ENCODE data around the gene SNTG2.

DNA sequence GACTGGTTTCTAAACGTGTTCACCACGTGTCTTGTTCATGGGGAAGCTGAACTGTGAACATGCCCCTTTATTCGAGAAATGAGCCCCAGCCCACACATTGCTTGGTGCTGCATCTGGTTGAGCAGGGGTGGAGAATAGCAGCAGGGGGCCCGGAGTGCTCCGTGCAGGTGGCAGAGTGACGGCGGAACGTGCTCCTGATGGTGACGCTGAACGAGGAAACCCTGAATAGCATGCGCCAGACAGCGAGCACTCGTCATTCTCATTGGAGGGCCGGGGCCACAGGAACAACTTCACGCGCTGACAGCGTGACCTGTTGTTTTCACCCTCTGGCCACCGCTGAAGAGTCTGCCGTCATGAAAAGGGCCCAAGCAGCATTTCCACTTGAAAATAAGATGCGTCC is 336.8 kb downstream of the SNTG2 start:
- TF ChIP-seq, protein P1, sequence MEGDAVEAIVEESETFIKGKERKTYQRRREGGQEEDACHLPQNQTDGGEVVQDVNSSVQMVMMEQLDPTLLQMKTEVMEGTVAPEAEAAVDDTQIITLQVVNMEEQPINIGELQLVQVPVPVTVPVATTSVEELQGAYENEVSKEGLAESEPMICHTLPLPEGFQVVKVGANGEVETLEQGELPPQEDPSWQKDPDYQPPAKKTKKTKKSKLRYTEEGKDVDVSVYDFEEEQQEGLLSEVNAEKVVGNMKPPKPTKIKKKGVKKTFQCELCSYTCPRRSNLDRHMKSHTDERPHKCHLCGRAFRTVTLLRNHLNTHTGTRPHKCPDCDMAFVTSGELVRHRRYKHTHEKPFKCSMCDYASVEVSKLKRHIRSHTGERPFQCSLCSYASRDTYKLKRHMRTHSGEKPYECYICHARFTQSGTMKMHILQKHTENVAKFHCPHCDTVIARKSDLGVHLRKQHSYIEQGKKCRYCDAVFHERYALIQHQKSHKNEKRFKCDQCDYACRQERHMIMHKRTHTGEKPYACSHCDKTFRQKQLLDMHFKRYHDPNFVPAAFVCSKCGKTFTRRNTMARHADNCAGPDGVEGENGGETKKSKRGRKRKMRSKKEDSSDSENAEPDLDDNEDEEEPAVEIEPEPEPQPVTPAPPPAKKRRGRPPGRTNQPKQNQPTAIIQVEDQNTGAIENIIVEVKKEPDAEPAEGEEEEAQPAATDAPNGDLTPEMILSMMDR (IDR thresholded peaks at IDR 0.05) = no peak
- no peak for TF ChIP-seq POLR2A (IDR thresholded peaks at IDR 0.05)
